ENCODE data around the gene ADAMTS16.

Gene ADAMTS16

DNA sequence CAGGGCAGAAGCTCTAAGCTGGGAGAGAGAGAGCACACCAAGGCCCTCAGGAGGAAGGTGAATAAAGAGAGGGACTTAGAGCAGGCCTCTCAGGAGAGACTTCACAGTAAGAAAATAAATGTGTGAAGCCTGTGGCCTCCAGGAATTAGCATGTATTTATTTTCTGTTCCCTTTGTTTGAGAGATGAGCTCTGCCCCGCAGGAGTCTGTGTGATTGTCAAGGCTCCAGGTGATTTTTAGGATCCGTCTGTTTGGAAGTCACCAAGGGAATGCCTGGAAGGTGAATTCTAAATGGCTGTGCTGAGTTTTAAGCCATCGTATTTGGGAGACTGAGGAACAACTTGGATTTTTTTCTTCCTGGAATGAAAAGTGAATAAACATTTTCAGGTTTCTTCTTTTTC, 174.0 kb downstream of the ADAMTS16 start:
- Histone ChIP-seq H3K9me3 (ENCODE audit: severe bottlenecking) (no peaks in the 10 kb centered on the region), H3K36me3 (no peaks in the 10 kb centered on the region), H3K27ac (no peak overlapping the region), H3K27me3 (ENCODE audit: insufficient read depth, low read depth, severe bottlenecking) (no peaks in the 10 kb centered on the region), H3K4me3 (ENCODE audit: low read depth, low read length) (no peak overlapping the region)
- DNase-seq: no peak
- no peak for TF ChIP-seq CTCF (IDR thresholded peaks at IDR 0.05; ENCODE audit: low read depth, low read length)

DNA sequence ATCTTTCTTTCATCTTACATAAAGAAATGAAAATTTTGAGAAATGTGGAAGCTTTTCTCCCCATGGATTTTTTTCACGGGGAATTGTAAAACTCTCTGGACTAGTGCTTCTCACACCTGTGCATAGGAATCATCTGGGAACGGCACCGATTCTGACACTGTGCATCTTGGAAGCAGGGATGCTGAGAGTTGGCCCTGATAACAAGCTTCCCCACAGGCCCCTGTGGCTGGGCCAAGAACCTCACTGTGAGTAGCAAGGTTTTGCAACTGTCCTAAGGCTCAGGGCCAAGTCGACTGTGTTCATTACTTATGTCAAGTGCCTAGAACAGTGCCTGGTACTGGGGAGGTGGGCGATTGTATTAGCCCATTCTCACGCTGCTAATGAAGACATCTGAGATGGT, 174.5 kb downstream of the ADAMTS16 start:
- Histone ChIP-seq H3K4me3 (ENCODE audit: low read depth, low read length) (no peak overlapping the region), H3K27ac (no peak overlapping the region), H3K27me3 (ENCODE audit: insufficient read depth, low read depth, severe bottlenecking) (no peaks in the 10 kb centered on the region), H3K36me3 (no peaks in the 10 kb centered on the region), H3K9me3 (ENCODE audit: severe bottlenecking) (no peaks in the 10 kb centered on the region)
- TF ChIP-seq CTCF (IDR thresholded peaks at IDR 0.05; ENCODE audit: low read depth, low read length): no peak
- no peak for DNase-seq

DNA sequence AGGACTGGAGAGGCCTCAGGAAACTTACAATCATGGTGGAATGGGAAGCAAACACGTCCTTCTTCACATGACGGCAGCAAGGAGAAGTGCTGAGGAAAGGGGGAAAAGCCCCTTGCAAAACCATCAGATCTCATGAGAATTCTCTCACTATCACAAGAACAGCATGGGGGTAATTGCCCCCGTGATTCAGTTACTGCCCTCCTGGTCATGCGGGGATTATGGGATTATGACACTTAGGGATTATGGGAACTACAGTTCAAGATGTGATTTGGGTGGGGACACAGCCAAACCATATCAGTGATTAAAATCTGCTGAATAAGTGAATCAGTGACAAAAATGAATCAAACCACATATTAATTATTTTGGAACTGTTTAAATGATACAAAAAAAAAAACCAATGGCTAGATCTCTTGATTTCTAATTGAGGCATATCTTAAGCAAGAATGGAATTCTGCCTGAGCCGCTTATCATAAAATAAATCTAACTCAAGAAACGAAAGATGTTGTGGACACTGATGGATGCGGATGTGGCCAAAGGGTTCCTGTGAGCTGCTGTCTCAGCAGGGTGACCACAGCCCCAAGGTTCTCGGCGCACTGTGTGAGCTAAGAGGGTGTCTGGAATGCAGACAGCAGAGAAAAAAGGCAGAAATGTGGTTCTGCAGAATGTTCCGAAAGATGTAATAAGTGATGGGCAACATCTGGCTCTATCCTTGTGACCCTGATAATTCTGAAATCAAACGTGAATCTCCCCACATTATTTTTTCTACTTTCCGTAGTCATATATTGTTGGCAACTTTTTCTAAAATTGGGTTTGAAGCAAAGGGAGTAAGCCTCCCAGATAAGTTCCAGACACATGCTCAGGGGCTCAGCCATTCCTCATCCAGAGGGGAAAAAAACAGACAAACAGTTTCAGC, 175.2 kb downstream of the ADAMTS16 start:
- no peak for DNase-seq
- no peak overlapping the region for H3K4me3 ChIP-seq (ENCODE audit: low read depth, low read length)
- no peak overlapping the region for H3K27ac ChIP-seq
- no peaks in the 10 kb centered on the region for H3K9me3 ChIP-seq (ENCODE audit: severe bottlenecking)
- no peak for TF ChIP-seq CTCF (IDR thresholded peaks at IDR 0.05; ENCODE audit: low read depth, low read length)
- no peaks in the 10 kb centered on the region for H3K27me3 ChIP-seq (ENCODE audit: insufficient read depth, low read depth, severe bottlenecking)
- H3K36me3 ChIP-seq: no peaks in the 10 kb centered on the region

DNA sequence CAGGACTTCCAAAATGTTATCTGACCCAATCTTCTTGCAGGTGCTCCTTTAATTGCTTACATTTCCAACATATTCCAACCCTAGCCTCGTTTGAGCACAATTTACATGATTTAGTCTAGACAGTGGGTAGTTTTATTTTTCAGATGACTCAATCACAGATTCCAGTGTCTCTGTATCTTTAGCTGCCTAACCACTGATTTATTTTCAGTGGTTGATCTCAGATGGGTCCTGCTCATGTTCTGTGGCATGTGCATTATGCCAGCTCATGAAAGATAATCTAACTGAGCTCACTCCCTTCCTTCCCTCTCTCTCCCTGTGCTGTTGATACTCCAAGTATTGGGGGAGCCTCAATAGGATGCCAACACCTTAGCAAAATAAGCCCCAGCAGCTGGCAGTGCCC, 176.2 kb downstream of the ADAMTS16 start:
- Histone ChIP-seq H3K9me3 (ENCODE audit: severe bottlenecking) (no peaks in the 10 kb centered on the region), H3K27ac (no peak overlapping the region), H3K27me3 (ENCODE audit: insufficient read depth, low read depth, severe bottlenecking) (no peaks in the 10 kb centered on the region), H3K4me3 (ENCODE audit: low read depth, low read length) (no peak overlapping the region), H3K36me3 (no peaks in the 10 kb centered on the region)
- TF ChIP-seq CTCF (IDR thresholded peaks at IDR 0.05; ENCODE audit: low read depth, low read length): no peak
- DNase-seq: no peak

DNA sequence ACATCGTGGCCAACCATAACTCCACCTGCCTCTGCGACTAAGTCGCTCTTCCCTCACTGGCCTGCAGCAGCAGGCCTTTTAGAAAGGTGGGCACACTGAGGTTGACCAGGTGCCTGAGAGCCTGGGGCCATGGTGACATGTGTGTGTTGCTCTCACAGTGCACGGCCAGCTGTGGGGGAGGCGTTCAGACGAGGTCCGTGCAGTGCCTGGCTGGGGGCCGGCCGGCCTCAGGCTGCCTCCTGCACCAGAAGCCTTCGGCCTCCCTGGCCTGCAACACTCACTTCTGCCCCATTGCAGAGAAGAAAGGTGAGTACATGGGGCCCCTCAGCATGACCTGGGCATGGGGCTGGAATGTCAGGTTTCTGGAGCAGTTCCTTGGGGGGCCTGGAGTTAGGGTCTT, 177.8 kb downstream of the ADAMTS16 start:
- no peak for TF ChIP-seq CTCF (IDR thresholded peaks at IDR 0.05; ENCODE audit: low read depth, low read length)
- Histone ChIP-seq H3K27ac (no peak overlapping the region), H3K4me3 (ENCODE audit: low read depth, low read length) (no peak overlapping the region), H3K9me3 (ENCODE audit: severe bottlenecking) (no peaks in the 10 kb centered on the region), H3K36me3 (no peaks in the 10 kb centered on the region), H3K27me3 (ENCODE audit: insufficient read depth, low read depth, severe bottlenecking) (no peaks in the 10 kb centered on the region)
- DNase-seq: no peak
